Measurements from ENCODE around the gene PEG3. TPM values are rescaled to one million over a fixed set of nuclear protein-coding genes. Genes with fewer than 3 reads are reported as not detected.
"Not testable (repeated sequence)": the region's sequence is repeated elsewhere in the genome, so short reads cannot be mapped to it uniquely, and the experiment has no call there.

PEG3 gene
- total RNA-seq, 4 donors from 2014 or later, result 0.71 to 1.3 (median 0.84) TPM

DNA sequence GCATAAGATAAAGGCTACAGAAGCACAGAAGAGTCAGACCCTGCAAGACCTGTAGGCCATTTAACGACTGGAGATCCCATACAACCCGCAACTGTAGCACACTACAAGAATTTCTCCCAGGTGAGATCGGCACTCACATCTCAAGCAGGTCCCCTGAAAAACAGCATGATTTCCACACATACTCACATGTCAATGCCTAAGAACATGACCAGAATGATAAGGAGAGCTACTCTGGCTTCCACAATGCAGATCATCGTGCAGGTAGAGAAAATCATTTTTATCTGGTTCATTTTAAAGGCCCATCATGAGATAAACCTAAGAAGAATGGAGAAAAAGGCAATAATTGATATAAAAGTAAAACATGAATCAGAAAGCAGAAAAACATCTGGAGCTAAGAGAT lies 17.5 kb upstream of the PEG3 start:
- Histone ChIP-seq H3K4me3 (no peak overlapping the region), H3K36me3 (no peaks in the 10 kb centered on the region), H3K27ac (no peak overlapping the region), H3K27me3 (no peaks in the 10 kb centered on the region), H3K4me1 (no peaks in the 10 kb centered on the region), H3K9me3 (peaks cover 0 to 5% (median 0%) of the 10 kb centered on the region in 3 donors)
- TF ChIP-seq POLR2A (IDR thresholded peaks at IDR 0.05), result no peak
- TF ChIP-seq, protein P1, sequence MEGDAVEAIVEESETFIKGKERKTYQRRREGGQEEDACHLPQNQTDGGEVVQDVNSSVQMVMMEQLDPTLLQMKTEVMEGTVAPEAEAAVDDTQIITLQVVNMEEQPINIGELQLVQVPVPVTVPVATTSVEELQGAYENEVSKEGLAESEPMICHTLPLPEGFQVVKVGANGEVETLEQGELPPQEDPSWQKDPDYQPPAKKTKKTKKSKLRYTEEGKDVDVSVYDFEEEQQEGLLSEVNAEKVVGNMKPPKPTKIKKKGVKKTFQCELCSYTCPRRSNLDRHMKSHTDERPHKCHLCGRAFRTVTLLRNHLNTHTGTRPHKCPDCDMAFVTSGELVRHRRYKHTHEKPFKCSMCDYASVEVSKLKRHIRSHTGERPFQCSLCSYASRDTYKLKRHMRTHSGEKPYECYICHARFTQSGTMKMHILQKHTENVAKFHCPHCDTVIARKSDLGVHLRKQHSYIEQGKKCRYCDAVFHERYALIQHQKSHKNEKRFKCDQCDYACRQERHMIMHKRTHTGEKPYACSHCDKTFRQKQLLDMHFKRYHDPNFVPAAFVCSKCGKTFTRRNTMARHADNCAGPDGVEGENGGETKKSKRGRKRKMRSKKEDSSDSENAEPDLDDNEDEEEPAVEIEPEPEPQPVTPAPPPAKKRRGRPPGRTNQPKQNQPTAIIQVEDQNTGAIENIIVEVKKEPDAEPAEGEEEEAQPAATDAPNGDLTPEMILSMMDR (IDR thresholded peaks at IDR 0.05 in 4 of 5, conservative IDR thresholded peaks at IDR 0.05 in 1 of 5), result no peak
- in situ Hi-C loops (cut with MboI; ENCODE audit: low sequenced_read_pairs in 4 of 4) (no loop called here), intact Hi-C loops (cut with DNase I; ENCODE audit: low total_unique reads) (no loop called here)
- ATAC-seq (no peak), DNase-seq (no peak)

DNA sequence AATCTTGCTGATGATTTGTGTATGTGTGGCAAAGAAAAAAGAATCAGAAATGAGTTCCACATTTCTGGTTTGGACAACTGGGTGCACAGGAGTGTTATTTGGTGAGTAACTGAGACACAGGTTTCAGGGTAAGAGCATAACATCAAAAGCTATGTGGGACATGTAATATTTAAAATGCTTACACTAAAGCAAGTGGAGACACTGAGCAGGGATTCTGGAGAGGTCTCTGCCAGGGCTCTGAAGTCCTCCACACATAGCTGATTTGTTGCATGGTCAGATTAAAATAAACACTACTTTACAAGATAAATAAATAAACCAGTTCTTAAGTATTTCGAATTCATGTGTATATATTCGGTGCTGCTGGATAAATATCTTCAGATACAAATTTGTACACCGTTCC lies 16.3 kb upstream of the PEG3 start:
- H3K27ac ChIP-seq, result no peak overlapping the region
- H3K9me3 ChIP-seq, result peaks cover 0 to 5% (median 0%) of the 10 kb centered on the region in 3 donors
- no peaks in the 10 kb centered on the region for H3K36me3 ChIP-seq
- in situ Hi-C loops (cut with MboI; ENCODE audit: low sequenced_read_pairs in 4 of 4) (no loop called here), intact Hi-C loops (cut with DNase I; ENCODE audit: low total_unique reads) (no loop called here)
- ATAC-seq (no peak), DNase-seq (no peak)
- H3K4me3 ChIP-seq, result no peak overlapping the region
- no peaks in the 10 kb centered on the region for H3K27me3 ChIP-seq
- no peaks in the 10 kb centered on the region for H3K4me1 ChIP-seq
- TF ChIP-seq, protein P1 (IDR thresholded peaks at IDR 0.05 in 4 of 5, conservative IDR thresholded peaks at IDR 0.05 in 1 of 5), result no peak
- TF ChIP-seq POLR2A (IDR thresholded peaks at IDR 0.05), result no peak

DNA sequence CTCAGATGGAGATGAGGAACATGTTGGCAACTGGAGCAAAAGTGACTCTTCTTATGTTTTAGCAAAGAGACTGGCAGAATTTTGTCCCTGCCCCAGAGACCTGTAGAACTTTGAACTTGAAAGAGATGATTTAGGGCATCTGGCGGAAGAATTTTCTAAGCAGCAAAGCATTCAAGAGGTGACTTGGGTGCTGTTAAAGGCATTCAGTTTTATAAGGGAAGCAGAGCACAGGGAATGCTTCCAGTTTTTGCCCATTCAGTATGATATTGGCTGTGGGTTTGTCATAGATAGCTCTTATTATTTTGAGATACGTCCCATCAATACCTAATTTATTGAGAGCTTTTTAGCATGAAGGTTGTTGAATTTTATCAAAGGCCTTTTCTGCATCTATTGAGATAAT lies 11.8 kb upstream of the PEG3 start:
- H3K36me3 ChIP-seq; intact Hi-C loops (cut with DNase I; ENCODE audit: low total_unique reads); H3K9me3 ChIP-seq; H3K4me1 ChIP-seq; in situ Hi-C loops (cut with MboI; ENCODE audit: low sequenced_read_pairs in 4 of 4); ATAC-seq; H3K27ac ChIP-seq; DNase-seq; H3K4me3 ChIP-seq; H3K27me3 ChIP-seq: not testable (repeated sequence)

DNA sequence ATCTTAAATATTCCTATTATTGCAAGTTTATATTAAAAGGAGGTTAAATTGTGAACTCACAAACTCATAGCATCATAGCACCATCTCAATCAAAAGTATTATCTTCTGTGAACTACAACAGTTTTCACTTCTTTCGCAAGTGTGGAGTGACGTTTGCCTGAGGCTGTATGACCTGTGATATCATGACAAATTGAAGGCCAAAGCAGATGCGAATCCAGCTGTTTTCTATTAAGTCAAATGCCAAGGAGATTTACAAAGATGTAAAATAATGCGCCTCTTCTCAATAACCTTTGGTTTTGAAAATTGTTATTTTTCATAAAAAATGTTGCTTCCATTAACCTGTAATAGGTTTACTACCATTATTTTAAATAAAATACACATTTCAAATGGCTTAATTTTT lies 7.6 kb upstream of the PEG3 start:
- TF ChIP-seq, protein P1 (IDR thresholded peaks at IDR 0.05 in 4 of 5, conservative IDR thresholded peaks at IDR 0.05 in 1 of 5), result no peak
- no peak for TF ChIP-seq POLR2A (IDR thresholded peaks at IDR 0.05)
- ATAC-seq (no peak), DNase-seq (no peak)
- H3K4me3 ChIP-seq, result no peak overlapping the region
- in situ Hi-C loops (cut with MboI; ENCODE audit: low sequenced_read_pairs in 4 of 4) (no loop called here), intact Hi-C loops (cut with DNase I; ENCODE audit: low total_unique reads) (no loop called here)
- no peaks in the 10 kb centered on the region for H3K9me3 ChIP-seq
- no peaks in the 10 kb centered on the region for H3K27me3 ChIP-seq
- no peak overlapping the region for H3K27ac ChIP-seq
- no peaks in the 10 kb centered on the region for H3K4me1 ChIP-seq
- H3K36me3 ChIP-seq, result no peaks in the 10 kb centered on the region

DNA sequence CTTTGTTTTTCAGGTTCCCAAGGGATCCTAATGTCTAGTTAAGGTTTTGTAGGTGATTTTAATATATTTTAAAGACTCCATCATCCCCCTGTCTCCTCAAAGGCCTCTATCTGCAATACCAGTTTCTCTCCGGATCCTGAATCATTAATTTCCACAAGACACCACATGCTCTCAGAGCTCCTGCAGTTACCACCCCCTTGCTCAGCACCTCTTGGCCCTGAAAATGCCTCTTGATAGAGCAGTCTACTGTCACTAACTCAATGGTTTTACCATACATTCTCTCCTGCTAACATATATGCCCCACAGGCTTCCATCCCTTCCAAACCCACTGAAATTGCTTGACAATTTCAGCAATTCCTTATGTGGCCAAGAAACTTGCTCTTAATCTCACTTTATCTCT lies 1.9 kb upstream of the PEG3 start:
- in situ Hi-C loops (cut with MboI; ENCODE audit: low sequenced_read_pairs in 4 of 4) (no loop called here), intact Hi-C loops (cut with DNase I; ENCODE audit: low total_unique reads) (no loop called here)
- no peak for TF ChIP-seq POLR2A (IDR thresholded peaks at IDR 0.05)
- TF ChIP-seq, protein P1 (IDR thresholded peaks at IDR 0.05 in 4 of 5, conservative IDR thresholded peaks at IDR 0.05 in 1 of 5), result no peak
- no peaks in the 10 kb centered on the region for H3K4me1 ChIP-seq
- H3K36me3 ChIP-seq, result no peaks in the 10 kb centered on the region
- H3K27me3 ChIP-seq, result no peaks in the 10 kb centered on the region
- H3K4me3 ChIP-seq, result no peak overlapping the region
- H3K27ac ChIP-seq, result no peak overlapping the region
- ATAC-seq (no peak), DNase-seq (no peak)
- H3K9me3 ChIP-seq, result no peaks in the 10 kb centered on the region
